Thyroid gland (tissue), 4 donors: ENCODE data around the gene SHROOM3.

ENCODE experiments used
- POLR2A ChIP-seq, 2 donors: fragments of 450-650 bp; IDR thresholded peaks; one replicate each; pipeline ENCODE4 v1.6.1; 2017; ENCODE audit warnings: antibody characterized with exemption in 2 of 2, mild to moderate bottlenecking in 2 of 2, moderate library complexity in 1 of 2
- TF ChIP-seq, protein P1 (sequence below), 6 experiments: fragments of 200-600 bp in 3 of 6; fragments of 450-650 bp in 3 of 6; sonication (generic) in 3 of 6; IDR thresholded peaks; one replicate each; pipeline ENCODE4 v1.5.1; 2016 to 2019; ENCODE audit warnings: antibody characterized with exemption in 6 of 6, mild to moderate bottlenecking in 2 of 6, inconsistent platforms in 1 of 6, moderate library complexity in 1 of 6

DNA sequence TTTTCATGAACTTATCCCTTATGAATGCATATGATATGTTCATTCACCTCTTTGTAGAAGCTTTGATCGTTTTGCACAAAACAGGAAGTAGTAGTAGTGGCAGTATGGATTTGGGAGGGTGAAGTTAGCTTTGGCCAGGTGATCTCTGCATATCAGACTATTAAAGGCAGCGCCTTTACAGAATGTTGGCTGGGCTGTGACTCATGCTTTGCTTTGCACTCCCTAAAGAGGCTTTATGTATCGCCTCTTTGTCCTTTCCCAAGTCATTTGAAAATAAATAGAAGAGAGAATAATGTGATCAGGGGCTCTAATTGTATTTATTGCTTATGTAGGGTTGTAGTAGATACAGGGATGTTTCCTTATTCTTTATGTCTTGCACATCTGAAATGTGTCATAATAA lies 50.4 kb downstream of the SHROOM3 start:
- TF ChIP-seq, protein P1, sequence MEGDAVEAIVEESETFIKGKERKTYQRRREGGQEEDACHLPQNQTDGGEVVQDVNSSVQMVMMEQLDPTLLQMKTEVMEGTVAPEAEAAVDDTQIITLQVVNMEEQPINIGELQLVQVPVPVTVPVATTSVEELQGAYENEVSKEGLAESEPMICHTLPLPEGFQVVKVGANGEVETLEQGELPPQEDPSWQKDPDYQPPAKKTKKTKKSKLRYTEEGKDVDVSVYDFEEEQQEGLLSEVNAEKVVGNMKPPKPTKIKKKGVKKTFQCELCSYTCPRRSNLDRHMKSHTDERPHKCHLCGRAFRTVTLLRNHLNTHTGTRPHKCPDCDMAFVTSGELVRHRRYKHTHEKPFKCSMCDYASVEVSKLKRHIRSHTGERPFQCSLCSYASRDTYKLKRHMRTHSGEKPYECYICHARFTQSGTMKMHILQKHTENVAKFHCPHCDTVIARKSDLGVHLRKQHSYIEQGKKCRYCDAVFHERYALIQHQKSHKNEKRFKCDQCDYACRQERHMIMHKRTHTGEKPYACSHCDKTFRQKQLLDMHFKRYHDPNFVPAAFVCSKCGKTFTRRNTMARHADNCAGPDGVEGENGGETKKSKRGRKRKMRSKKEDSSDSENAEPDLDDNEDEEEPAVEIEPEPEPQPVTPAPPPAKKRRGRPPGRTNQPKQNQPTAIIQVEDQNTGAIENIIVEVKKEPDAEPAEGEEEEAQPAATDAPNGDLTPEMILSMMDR (IDR thresholded peaks at IDR 0.05) = no peak
- no peak for TF ChIP-seq POLR2A (IDR thresholded peaks at IDR 0.05)
